DMS153 treated with DMSO at 0.1 percent for 48 hours (cell line): Measurements from ENCODE around the gene ACP6.
"Not testable (repeated sequence)": the region's sequence is repeated elsewhere in the genome, so short reads cannot be mapped to it uniquely, and the experiment has no call there.

ENCODE experiments used
- DNase-seq: peaks from one replicate; lab custom pipeline; 2025; ENCODE audit not compliant: unreplicated experiment; lab: John Stamatoyannopoulos, UW

ACP6 gene

GRCh38 chr1:147624011-147624410 is 46.3 kb downstream of the ACP6 start:
- DNase-seq, result no peak

- DNase-seq, result no peak
Measured at GRCh38 chr1:147622731-147623130, 47.6 kb downstream of the ACP6 start.

- no peak for DNase-seq
Measured at GRCh38 chr1:147620543-147620942, 49.8 kb downstream of the ACP6 start.

- DNase-seq, result no peak
Measured at GRCh38 chr1:147619741-147620140, 50.6 kb downstream of the ACP6 start.

GRCh38 chr1:147618771-147619170 is 51.6 kb downstream of the ACP6 start:
- DNase-seq, result no peak

GRCh38 chr1:147618077-147618569 is 52.2 kb downstream of the ACP6 start:
- no peak for DNase-seq

- DNase-seq, result not testable (repeated sequence)
Measured at GRCh38 chr1:147614966-147615365, 55.4 kb downstream of the ACP6 start.

- DNase-seq, result peak; percentile 52
Measured at GRCh38 chr1:147613506-147613905, 56.8 kb downstream of the ACP6 start.

GRCh38 chr1:147612366-147612765 is 58.0 kb downstream of the ACP6 start:
- DNase-seq, result peak; percentile 96

GRCh38 chr1:147611586-147611985 is 58.7 kb downstream of the ACP6 start:
- DNase-seq, result no peak

GRCh38 chr1:147611021-147611426 is 59.3 kb downstream of the ACP6 start:
- no peak for DNase-seq

- DNase-seq, result no peak
Measured at GRCh38 chr1:147609358-147609757, 61.0 kb downstream of the ACP6 start.

- DNase-seq, result no peak
Measured at GRCh38 chr1:147608596-147608995, 61.7 kb downstream of the ACP6 start.

GRCh38 chr1:147605591-147605990 is 64.7 kb downstream of the ACP6 start:
- no peak for DNase-seq

GRCh38 chr1:147603986-147604385 is 66.3 kb downstream of the ACP6 start:
- no peak for DNase-seq

- no peak for DNase-seq
Measured at GRCh38 chr1:147600119-147601111, 69.9 kb downstream of the ACP6 start.

- DNase-seq, result peak; percentile 99
Measured at GRCh38 chr1:147599362-147600118, 70.8 kb downstream of the ACP6 start.

GRCh38 chr1:147598621-147599361 is 71.5 kb downstream of the ACP6 start:
- peak; percentile 19 for DNase-seq

GRCh38 chr1:147597010-147597409 is 73.3 kb downstream of the ACP6 start:
- DNase-seq, result no peak
